Loucy (cell line): Measurements from ENCODE around the gene CSNK2A1.

ENCODE experiments used
- CTCF ChIP-seq: fragments of 200-600 bp; sonication (generic); conservative IDR thresholded peaks from 2 replicates; pipeline ENCODE4 v1.5.1; 2014; ENCODE audit warnings: mild to moderate bottlenecking, antibody characterized with exemption, low read length
- EZH2phosphoT487 ChIP-seq: fragments of 200-600 bp; IDR thresholded peaks from 2 replicates; pipeline ENCODE4 v1.6.1; 2018; ENCODE audit warnings: antibody characterized with exemption, mild to moderate bottlenecking, moderate library complexity, borderline replicate concordance

DNA sequence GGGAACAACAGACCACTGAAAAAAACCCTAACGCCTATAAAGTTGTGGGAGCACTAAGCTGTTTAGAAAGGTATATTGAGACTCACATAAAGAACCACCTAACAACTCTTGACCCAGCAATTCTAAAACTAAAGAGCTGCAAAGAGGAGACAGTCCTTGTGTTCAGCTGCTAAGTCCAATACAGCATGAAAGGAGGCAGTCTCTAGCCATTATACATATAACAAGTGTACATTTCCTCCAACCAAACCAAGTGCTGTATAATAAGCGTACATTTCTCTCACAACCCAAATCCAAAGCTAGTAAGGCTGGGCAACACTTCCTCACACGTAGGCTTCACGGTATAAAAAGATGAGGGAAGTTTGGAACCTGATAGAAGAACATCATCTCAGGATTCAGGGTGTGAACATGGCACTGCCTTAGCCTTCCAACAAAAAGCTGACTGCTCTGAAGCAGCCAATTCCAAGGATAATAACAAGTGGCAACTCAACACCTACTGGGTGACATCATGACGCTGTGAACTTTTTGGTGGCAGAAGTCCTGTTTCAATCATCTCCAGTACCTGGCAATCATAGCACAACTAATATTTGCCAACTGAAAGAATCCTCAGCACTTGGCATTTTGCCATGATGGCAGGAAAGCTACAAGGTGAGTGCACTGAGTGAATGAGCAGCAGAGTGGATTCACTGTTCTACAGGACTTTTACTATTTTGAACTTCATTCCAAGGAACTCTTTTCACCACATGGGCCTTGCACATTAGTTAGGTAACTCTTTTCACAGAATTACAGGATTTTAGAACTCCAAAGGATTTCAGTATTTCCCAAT lies 97.9 kb downstream of the CSNK2A1 start:
- no peak for TF ChIP-seq CTCF
- no peak for TF ChIP-seq EZH2phosphoT487
